Measurements from ENCODE around the gene ZNF672.
"Not testable (repeated sequence)": the region's sequence is repeated elsewhere in the genome, so short reads cannot be mapped to it uniquely, and the experiment has no call there.

Gene ZNF672

GRCh38 chr1:248857749-248858095, 19.7 kb downstream of the ZNF672 start:
- DNase-seq, result no peak

- peak; percentile 11 for DNase-seq
These were observed 20.3 kb downstream of the ZNF672 start for GRCh38 chr1:248858096-248858890.

GRCh38 chr1:248858891-248859889, 21.2 kb downstream of the ZNF672 start, which contains the start of gene ZNF692:
Gene ZNF692, minus strand, starts transcription at chr1:248859085. Its CDS starts 776 bp downstream, at chr1:248858309.
- peak; percentile 95 for DNase-seq

DNA sequence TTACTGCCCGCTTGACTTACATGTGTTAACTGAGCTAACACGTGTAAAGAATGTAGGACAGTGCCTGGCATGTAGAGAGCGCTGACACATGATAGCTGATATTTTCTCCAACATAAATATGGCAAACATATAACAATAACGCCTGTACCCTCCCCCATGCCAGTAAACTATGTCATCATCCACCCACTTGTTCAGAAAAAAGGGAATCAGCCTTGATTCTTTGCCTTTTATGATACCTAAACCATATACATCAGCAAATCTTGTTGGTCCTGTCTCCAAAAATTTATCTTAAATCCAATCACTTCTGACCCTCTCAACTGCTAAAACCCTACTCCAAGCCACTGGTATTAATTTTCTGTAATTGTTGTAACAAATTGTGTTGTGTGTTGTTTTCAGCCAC, 22.0 kb downstream of the ZNF672 start:
- DNase-seq, result no peak

- no peak for DNase-seq
These were observed 23.6 kb downstream of the ZNF672 start for GRCh38 chr1:248861616-248862015.

- no peak for DNase-seq
These were observed 24.6 kb downstream of the ZNF672 start for GRCh38 chr1:248862695-248862997.

- DNase-seq, result peak; percentile 77
These were observed 25.2 kb downstream of the ZNF672 start for GRCh38 chr1:248862998-248863881.

- no peak for DNase-seq
These were observed 33.9 kb downstream of the ZNF672 start for GRCh38 chr1:248871837-248872401.

- DNase-seq, result peak; percentile 29
These were observed 34.9 kb downstream of the ZNF672 start for GRCh38 chr1:248872752-248873408.

- peak; percentile 93 for DNase-seq
These were observed 35.5 kb downstream of the ZNF672 start for GRCh38 chr1:248873409-248873992.

DNA sequence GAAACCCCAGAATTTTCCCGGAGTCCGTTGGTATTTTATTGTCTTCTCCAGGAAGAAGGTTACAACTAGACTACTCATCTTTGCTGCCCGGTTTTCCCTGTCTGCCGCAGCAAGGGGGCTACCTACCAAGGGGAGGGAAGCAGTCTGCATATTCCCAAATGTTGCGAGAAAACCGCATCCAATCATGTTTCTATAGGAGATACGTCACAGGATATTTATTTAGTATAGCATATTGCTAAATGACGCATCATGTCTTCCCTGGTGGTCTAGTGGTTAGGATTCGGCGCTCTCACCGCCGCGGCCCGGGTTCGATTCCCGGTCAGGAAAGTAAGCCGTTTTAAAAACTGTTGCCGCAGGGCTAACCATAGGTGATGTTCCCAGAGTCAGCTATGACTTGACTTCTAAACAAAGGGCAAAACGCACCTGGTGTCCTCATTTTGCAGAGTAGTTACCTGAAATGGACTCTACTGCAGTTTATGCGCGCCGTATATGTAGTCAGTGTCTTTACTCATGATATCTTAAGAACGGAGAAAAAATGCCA, 36.0 kb downstream of the ZNF672 start:
- peak; percentile 81 for DNase-seq

- DNase-seq, result no peak
These were observed 43.2 kb downstream of the ZNF672 start for GRCh38 chr1:248881261-248881660.

DNA sequence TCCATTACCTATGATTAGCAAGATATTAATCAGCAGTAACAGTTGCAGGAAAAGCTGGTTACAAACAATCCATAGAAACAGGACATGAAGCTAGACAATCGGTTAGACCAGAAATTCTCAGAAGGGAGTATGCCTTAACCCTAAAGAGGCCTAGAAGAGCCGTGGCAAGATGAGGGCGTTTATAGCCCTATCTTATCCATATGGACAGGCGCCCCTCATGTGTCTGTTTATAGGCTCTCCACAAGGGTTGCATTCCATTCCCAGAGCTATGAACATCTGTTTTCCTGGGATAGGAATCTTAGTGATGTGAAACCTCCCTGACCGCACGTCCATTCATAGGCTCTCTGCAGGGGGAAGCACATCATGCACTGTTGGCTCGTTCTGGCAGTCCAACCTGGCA, 44.4 kb downstream of the ZNF672 start:
- not testable (repeated sequence) for DNase-seq

GRCh38 chr1:248884632-248885295, 46.7 kb downstream of the ZNF672 start:
- no peak for DNase-seq

GRCh38 chr1:248885646-248886045, 47.6 kb downstream of the ZNF672 start:
- DNase-seq, result no peak

DNA sequence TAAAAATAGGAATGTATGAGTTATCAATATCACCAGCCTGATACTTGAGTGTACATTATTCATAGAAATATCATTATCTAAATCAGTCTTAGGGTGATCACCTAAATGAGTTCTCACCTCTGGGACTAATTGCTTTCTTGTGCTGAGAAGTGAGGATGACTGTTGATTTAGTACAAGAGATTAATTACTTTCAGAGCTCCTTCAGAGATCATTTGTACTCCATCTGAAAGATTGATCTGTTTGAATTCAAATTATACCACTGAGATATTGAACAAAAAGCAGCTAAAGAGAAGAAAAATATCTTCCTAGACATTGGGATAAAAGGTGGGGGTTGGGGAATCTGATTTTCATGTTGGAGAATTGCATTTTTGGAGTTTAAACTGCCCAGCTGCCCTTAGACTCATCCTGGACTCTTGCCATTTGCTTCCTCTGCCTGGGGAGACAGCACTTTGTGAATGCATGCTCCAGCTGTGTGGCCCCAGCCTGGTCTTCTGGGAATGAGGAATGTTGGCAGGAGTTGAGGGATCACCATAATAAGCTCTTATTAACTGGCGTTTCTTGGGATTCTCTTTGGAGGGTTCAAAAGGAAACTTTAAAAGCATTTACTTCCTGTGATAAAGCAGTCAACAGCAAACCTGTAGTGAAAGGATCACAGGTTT, 48.3 kb downstream of the ZNF672 start:
- DNase-seq, result no peak

DNA sequence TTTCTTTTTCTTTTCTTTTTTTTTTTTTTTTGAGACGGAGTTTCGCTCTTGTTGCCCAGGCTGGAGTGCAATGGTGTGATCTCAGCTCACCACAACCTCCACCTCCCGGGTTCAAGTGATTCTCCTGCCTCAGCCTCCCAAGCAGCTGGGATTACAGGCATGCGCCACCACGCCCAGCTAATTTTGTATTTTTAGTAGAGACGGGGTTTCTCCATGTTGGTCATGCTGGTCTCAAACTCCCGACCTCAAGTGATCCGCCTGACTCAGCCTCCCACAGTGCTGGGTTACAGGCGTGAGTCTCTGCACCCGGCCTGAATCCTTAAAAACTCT, 51.9 kb downstream of the ZNF672 start:
- not testable (repeated sequence) for DNase-seq

- DNase-seq, result no peak
These were observed 52.8 kb downstream of the ZNF672 start for GRCh38 chr1:248890549-248891498.

- DNase-seq, result no peak
These were observed 53.7 kb downstream of the ZNF672 start for GRCh38 chr1:248891758-248892157.

Data from activated CD4-positive, alpha-beta T cell treated with anti-CD3 and anti-CD28 coated beads, Interleukin-2, amount 50 U/mL, for 1 hour (primary cell).